Spinal cord (tissue), 10 donors: ENCODE results near the gene PUS7. TPM values are rescaled to one million over a fixed set of nuclear protein-coding genes. Genes with fewer than 3 reads are reported as not detected.

Source experiments
- DNase-seq, 6 donors: peaks; one replicate each; pipeline versions ENCODE4 v3.0.0 to v3.0.0-alpha.2; 2013 to 2015; ENCODE audit warnings: low spot score in 6 of 6, low read depth in 4 of 6
- H3K27ac ChIP-seq: one replicate; pipeline ENCODE4 v1.5.1; 2013; ENCODE audit warnings: low read depth, low read length, control low read depth
- H3K27me3 ChIP-seq: one replicate; pipeline ENCODE4 v1.6.1; 2013; ENCODE audit warnings: low read length; ENCODE audit not compliant: control insufficient read depth, insufficient read depth
- H3K36me3 ChIP-seq: one replicate; pipeline ENCODE4 v1.6.1; 2013; ENCODE audit warnings: low read length; ENCODE audit not compliant: control insufficient read depth, insufficient read depth
- H3K4me1 ChIP-seq: one replicate; pipeline ENCODE4 v1.6.1; 2013; ENCODE audit warnings: low read length; ENCODE audit not compliant: control insufficient read depth, insufficient read depth
- H3K4me3 ChIP-seq: one replicate; pipeline ENCODE4 v1.5.1; 2013; ENCODE audit warnings: low read depth, low read length, control low read depth
- H3K9me3 ChIP-seq: one replicate; pipeline ENCODE4 v1.6.1; 2013; ENCODE audit warnings: low read length; ENCODE audit not compliant: control insufficient read depth, insufficient read depth
- WGBS: methylation state at CpG from one replicate; pipeline ENCODE4 v1.1.5; 2013; ENCODE audit warnings: missing lambda C conversion rate; ENCODE audit not compliant: insufficient coverage; 5-methylcytosine and 5-hydroxymethylcytosine counted together
- polyA plus RNA-seq, 2 donors: library from polyadenylated mRNA; unstranded; fragments of 120-200 nt; gene quantifications; one replicate each; pipeline ENCODE4 v1.2.1, GENCODE V29; 2013; ENCODE audit not compliant: insufficient read length in 2 of 2
- total RNA-seq, 2 donors: library from RNA; depleted of rRNA in 1 of 2; stranded (reverse); fragments of 120-200 nt in 1 of 2; fragments of >200 nt in 1 of 2; gene quantifications; one replicate each; pipeline versions ENCODE4 v1.2.3 to v1.2.4, GENCODE V29; 2013 to 2014
- donor health status: healthy.

PUS7 gene
- total and polyA plus RNA-seq, 4 donors = 8.0 to 15.9 (median 10.8) TPM

DNA sequence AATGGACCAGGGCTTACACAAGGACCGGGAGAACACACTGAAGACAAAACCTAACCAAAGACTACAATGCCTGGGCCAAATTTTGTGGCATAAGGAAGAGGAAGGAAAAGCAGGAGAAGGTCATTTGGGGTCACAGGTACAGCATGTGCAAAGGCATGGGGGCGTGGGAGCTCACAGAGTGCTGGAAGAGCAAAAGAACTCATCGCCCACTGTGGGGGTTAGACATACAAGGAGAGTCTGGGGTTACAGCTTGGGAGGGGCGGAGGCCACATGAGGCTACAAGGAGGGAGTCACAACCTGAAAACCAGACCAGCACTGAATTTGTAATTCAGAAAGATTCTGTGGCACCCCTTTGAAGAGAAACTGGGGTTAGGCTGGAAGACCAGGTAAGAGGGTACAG is 9.7 kb downstream of the PUS7 start:
- WGBS = 97% methylated on average over 3 of the region's 4 CpGs
- H3K4me3 ChIP-seq = no peak overlapping the region
- H3K27ac ChIP-seq = no peak overlapping the region
- H3K9me3 ChIP-seq = no peaks in the 10 kb centered on the region
- no peaks in the 10 kb centered on the region for H3K36me3 ChIP-seq
- no peaks in the 10 kb centered on the region for H3K4me1 ChIP-seq
- DNase-seq = no peak
- no peaks in the 10 kb centered on the region for H3K27me3 ChIP-seq

DNA sequence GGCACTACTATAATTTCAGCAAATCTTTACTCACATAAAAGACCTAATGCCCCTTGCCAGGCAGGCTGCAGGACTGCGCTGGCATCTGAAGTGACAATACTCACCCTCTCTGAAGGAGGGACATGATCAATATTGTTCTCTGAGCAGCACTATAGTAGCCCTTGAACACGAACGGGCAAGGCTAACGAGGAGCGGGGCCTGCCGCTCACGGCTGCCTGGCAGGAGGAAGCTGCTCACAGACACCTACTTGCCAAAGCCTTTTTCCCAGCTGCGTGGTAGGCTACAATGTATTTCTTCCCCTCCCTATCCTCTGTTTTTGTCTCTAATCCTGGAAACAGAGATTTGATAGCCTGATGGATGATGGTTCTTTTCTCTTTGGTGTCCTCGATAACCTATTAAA is 19.9 kb downstream of the PUS7 start:
- no peak overlapping the region for H3K27ac ChIP-seq
- peaks cover 12% of the 10 kb centered on the region for H3K36me3 ChIP-seq

DNA sequence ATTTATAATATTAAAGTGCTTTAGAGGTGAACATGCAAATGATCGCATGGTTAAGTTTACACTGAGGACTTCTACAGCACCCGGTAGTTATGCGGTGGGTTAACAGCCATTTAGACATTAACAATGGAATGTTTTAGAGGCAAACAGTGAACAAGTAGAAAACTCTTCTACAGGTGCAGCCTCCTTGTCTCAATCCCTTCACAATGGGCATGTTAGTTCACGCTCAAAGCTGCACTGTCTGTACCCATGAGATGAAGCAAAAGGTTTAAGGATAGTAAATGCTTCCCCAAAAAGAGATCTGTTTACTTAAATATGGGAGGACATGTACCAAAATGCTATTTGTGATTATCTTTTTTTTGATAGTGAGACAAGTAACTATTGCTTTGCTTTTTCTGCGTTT is 25.1 kb downstream of the PUS7 start:
- H3K4me3 ChIP-seq = no peak overlapping the region
- H3K36me3 ChIP-seq = peaks cover 4% of the 10 kb centered on the region
- WGBS = 60% methylated on average over 2 of the region's 5 CpGs

More for the DNA sequence above, 19.9 kb downstream of the PUS7 start:
- Histone ChIP-seq H3K9me3 (no peaks in the 10 kb centered on the region), H3K4me1 (no peaks in the 10 kb centered on the region), H3K4me3 (no peak overlapping the region), H3K27me3 (no peaks in the 10 kb centered on the region)
- no peak for DNase-seq
- 83% methylated on average over 1 of the region's 9 CpGs for WGBS

DNA sequence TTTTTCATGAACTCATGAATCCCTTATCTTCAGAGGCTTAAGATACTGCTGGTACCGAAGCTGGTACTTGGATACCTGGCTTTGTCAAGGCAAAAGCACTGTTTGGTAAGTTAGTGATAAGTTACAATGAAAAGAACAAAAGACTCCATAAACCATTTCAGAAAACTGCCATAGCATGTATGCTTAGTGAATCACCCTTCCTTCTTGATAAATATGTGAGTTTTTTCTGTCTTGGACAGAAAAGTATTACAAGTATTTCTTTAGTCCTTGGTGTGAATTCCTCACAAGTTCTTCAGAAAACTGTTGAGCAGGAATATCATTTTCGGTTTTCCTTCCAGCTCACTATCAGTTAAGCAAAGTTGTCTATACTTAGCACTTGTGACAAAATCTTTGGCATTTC is 25.6 kb downstream of the PUS7 start:
- WGBS = 100% methylated on average over 1 of the region's 2 CpGs
- Histone ChIP-seq H3K4me3 (no peak overlapping the region), H3K9me3 (no peaks in the 10 kb centered on the region), H3K27ac (no peak overlapping the region), H3K4me1 (no peaks in the 10 kb centered on the region), H3K36me3 (peaks cover 3% of the 10 kb centered on the region), H3K27me3 (no peaks in the 10 kb centered on the region)
- DNase-seq = no peak

More for the DNA sequence above, 25.1 kb downstream of the PUS7 start:
- Histone ChIP-seq H3K4me1 (no peaks in the 10 kb centered on the region), H3K9me3 (no peaks in the 10 kb centered on the region), H3K27ac (no peak overlapping the region), H3K27me3 (no peaks in the 10 kb centered on the region)
- no peak for DNase-seq

GRCh38 chr7:105493923-105494315 is 28.2 kb downstream of the PUS7 start:
- 75% methylated on average over 1 of the region's 5 CpGs for WGBS
- peak in 1 of 6 donors; percentile 34 for DNase-seq
- no peak overlapping the region for H3K27ac ChIP-seq
- no peaks in the 10 kb centered on the region for H3K27me3 ChIP-seq
- H3K9me3 ChIP-seq = no peaks in the 10 kb centered on the region
- no peaks in the 10 kb centered on the region for H3K4me1 ChIP-seq
- peaks cover 3% of the 10 kb centered on the region for H3K36me3 ChIP-seq
- H3K4me3 ChIP-seq = no peak overlapping the region

DNA sequence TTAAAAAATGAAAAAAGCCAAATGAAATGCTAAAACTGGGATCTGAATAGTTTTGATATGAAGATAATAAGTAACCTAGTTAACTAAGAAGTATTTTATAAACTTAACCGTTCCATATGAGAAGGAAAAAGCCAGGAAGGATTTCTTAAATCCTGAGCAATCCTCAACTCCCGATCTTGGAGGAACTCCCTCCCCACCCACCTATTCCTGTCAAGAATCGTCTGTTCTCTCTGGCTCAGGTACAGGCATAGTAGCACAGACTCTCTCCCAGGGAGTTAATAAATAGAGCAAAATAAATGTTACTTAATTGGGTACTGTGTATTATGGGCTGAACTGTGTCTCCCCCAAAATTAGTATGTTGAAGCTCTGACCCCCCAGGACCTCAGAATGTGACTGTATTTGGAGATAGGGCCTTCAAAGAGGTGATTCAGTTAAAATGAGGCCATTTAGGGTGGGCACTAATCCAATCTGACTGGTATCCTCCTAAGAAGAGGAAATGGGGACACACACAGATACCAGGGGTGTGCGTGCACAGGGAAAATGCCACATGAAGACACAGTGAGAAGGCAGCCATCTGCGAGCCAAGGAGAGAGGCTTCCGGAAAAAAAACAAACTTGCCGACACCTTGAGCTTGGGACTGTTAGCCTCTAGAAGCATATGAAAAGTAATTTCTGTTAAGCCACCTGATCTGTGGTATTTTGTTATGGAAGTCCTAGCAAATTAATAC is 28.7 kb downstream of the PUS7 start:
- Histone ChIP-seq H3K4me1 (no peaks in the 10 kb centered on the region), H3K27me3 (no peaks in the 10 kb centered on the region), H3K36me3 (peaks cover 3% of the 10 kb centered on the region), H3K27ac (no peak overlapping the region), H3K4me3 (no peak overlapping the region), H3K9me3 (no peaks in the 10 kb centered on the region)
- DNase-seq = peak in 1 of 6 donors; percentile 14
- WGBS = 100% methylated on average over 3 of the region's 7 CpGs

- H3K27me3 ChIP-seq = no peaks in the 10 kb centered on the region
- H3K4me1 ChIP-seq = no peaks in the 10 kb centered on the region
- H3K9me3 ChIP-seq = no peaks in the 10 kb centered on the region
- 89% methylated on average over 1 of the region's 3 CpGs for WGBS
- H3K27ac ChIP-seq = no peak overlapping the region
- H3K36me3 ChIP-seq = peaks cover under 1% of the 10 kb centered on the region
- no peak for DNase-seq
- no peak overlapping the region for H3K4me3 ChIP-seq
These were observed 32.7 kb downstream of the PUS7 start for GRCh38 chr7:105489409-105489808.

GRCh38 chr7:105487579-105488571 is 34.2 kb downstream of the PUS7 start:
- Histone ChIP-seq H3K27me3 (no peaks in the 10 kb centered on the region), H3K4me3 (no peak overlapping the region), H3K36me3 (no peaks in the 10 kb centered on the region), H3K27ac (no peak overlapping the region), H3K4me1 (no peaks in the 10 kb centered on the region), H3K9me3 (no peaks in the 10 kb centered on the region)
- DNase-seq = peak; percentile 24 to 82 (median 42)
- WGBS = 40% methylated on average over 1 of the region's 6 CpGs

DNA sequence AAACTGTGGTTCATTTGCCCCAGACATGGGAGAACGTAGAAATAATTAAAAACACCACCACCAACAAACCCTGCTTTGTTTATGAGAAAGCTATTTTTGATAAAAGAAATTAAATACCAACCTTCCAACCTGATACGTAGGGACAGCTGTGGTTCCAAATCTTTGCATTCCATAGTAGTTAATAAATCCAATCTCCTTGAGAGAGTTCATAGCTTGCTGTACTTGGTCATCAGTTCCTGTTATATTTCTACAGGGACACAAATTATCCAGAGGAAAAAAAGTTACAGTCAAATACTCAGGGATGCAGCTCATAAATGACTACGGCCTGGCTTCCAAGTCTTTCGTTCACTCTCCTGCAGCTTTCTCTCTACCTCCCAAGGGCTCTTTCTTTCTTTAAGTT is 41.1 kb downstream of the PUS7 start:
- H3K9me3 ChIP-seq = no peaks in the 10 kb centered on the region
- no peak overlapping the region for H3K4me3 ChIP-seq
- WGBS = no CpG with 5 or more reads among the region's 4 CpGs
- no peaks in the 10 kb centered on the region for H3K4me1 ChIP-seq
- H3K27ac ChIP-seq = no peak overlapping the region
- DNase-seq = no peak
- no peaks in the 10 kb centered on the region for H3K27me3 ChIP-seq
- no peaks in the 10 kb centered on the region for H3K36me3 ChIP-seq
